Activated CD8-positive, alpha-beta memory T cell treated with anti-CD3 and anti-CD28 coated beads for 1 hour (primary cell): ENCODE data around the gene AFAP1.
A peak's percentile ranks its signal among the peaks of the same experiment; 100 is the strongest.

Source experiments
- DNase-seq, 2 donors: peaks; one replicate each; pipeline ENCODE4 v3.0.0-alpha.2; 2020; ENCODE audit warnings: low read depth in 1 of 2; ENCODE audit errors: extremely low read depth in 1 of 2

AFAP1 gene

GRCh38 chr4:7772711-7773385 is 166.8 kb downstream of the AFAP1 start:
- DNase-seq, result no peak

GRCh38 chr4:7771541-7772507 is 167.8 kb downstream of the AFAP1 start:
- no peak for DNase-seq

DNA sequence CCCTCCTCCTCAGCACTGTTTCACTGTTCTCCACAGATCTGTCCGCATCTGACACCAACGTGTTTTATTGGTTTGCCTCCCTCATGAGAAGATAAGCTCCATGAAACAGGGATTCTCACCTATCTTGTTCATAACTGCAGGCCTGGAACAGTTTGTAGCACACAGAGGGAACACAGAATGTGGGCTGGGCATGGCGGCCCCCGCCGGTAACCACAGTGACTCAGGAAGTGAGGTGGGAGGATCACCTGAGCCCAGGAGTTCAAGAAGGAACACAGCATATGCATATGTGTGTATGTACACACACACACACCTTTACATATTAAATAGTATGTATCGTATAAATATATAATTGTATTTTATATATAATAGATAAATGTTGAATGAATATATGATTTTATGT is 168.6 kb downstream of the AFAP1 start:
- DNase-seq, result no peak

DNA sequence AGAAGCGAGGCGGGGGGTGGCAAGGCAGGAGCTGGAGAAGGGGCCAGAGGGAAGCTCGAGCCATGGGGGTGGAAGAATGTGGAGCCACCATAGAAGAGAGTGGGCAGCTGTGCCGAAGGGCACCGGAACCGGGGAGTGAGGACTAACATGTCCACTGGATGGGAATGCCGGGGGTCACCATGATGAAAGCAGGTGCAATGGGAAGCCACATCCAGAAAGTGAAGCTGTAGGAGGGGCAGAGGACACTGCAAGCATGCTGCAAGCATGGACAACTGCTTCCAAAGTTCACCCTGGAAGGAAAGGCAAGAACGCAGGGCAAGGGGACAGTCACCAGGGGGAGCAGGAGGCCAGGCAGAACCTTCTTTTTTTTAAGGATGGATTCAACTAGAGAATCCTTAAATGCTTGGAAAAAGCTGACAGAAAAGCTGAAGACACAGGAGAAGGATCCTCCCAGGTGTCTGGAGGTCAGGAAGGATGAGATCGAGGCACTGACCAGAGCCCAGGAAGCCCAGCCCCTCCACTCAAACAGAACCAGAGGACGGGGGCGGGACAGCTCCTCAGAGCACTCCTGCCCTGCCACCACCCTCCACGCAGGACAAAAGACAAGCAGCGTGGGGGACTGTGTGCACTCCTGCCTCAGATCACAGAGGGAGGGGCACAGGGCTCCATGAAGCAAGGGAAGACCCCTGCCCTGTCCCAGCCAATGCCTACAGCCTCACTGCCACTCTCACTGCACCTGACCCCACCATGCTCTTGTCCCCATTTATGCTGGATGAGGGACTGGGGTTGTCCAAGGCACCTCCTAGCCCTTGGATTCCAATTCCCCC is 169.2 kb downstream of the AFAP1 start:
- no peak for DNase-seq

DNA sequence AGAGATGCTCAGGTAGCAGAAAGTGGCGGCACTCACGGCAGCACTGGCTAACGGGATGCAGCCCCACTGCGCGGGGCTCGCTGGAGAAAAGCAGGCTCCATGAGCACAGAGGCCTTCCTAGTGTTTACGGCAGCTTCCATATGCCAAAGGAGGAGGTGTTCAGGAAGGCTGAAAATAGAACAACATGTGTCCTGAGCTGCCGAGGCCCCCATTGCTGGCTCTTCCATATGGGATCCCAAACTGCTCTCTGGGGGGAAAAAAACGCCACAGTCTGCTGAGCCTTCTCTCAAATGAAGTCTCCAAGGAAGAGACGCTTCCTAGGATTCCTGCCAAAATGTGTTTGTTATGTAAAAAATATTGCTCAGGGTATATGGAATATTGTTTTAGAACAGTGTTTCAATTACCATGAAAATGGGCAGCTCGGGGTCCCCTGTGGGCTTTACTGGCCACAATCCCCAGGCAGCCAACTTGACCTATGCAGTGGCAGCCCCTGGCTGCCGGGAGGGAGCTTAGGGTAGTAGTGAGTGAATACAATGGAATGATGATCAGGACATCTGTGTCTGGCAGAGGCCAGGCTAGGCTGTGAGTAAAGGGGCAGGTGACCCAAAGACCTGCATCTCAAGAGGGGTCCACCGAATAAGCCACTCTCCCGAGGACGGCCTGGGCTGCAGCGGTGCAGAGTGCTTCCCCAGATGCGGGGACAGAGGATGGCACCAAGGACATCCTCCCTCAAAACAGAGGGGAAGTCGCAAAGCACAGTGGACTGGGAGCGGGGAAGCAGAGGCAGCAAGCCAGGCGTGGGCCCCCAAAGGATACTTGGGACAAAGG is 170.1 kb downstream of the AFAP1 start:
- no peak for DNase-seq

DNA sequence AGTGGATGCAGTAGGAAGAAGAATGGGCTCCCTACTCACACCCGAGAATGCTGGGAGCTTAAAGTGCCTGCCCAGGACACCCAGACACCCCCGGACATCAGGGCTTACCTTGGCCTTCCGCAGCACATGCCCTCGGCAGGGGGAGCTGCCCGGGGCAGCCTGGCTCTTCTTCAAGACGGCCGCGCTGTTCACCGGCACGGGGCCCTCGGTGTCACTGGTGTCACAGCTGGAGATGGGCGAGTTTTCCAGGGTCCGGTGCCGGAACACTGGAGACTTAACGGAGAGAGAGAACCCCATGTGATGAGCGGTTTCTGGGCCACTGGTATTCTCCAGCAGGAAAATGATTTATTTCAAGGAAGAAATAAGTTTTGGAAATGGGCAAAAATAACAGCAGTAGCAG is 170.9 kb downstream of the AFAP1 start:
- no peak for DNase-seq

DNA sequence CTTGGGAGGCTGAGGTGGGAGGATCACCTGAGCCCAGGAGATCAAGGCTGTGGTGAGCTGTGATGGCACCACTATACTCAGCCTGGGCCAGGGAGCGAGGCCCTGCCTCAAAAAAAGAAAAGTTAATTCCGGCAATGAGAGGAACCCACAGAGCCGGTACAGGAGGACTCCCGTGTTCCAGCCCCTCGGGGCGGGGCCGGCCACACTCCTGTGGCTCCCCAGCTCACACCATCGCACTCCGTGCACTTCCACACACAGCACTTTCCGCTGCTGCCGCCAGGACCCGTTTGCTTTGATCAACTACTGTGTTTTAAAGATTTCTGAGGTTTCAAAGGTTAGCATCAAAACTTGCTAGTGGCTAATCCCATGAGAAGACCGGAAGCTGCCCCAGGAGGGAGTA is 171.7 kb downstream of the AFAP1 start:
- DNase-seq, result no peak

DNA sequence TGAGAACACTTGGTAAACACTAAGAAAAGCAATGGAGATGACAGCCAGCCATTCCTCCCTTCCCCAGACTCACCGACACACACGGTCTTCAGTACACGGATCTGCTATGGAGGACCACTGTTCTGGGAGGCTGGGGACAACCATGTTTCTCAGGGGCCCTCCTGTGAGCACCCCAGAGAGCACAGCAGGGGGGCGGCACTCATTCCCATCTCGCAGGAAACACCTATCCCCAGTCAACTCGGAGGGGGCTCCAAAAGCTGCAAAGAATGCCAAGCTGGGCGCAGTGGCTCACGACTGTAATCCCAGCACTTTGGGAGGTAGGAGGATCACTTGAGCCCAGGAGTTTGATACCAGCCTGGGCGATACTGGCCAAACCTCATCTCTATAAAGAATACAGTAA is 172.1 kb downstream of the AFAP1 start:
- DNase-seq, result no peak

DNA sequence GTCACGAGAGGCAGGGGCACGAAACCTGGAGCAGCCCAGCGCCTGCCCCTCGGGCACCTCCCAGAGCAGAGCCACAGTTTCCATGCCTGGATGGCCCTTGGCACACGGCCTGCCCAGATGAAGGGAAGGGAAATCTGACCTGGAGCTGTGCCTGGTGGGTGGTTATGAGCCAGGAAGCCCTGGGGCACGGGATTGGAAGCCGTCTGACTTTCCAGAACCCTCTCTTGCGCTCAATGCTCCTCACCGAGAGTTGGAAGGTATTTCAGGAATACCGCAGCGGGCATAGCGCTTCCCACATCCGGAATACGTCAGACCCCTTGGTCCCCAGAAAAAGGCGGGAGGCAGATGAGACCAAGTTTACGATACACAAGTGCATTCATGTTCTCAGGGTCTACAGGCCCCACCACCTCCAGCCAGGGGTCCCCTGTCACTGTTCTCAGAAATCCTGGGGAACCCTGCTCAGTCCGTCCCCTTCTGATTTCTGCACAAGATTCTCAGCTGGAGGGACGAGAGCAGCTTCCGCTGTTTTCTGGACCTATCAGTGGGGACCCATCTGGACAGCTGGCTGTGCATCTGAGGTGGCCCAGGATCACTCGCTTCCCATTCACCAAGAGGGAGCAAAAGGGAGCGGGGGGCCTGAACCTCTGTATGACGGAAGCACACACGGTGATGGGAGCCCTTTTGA is 172.9 kb downstream of the AFAP1 start:
- no peak for DNase-seq

- no peak for DNase-seq
Measured at GRCh38 chr4:7766086-7766485, 173.6 kb downstream of the AFAP1 start.

DNA sequence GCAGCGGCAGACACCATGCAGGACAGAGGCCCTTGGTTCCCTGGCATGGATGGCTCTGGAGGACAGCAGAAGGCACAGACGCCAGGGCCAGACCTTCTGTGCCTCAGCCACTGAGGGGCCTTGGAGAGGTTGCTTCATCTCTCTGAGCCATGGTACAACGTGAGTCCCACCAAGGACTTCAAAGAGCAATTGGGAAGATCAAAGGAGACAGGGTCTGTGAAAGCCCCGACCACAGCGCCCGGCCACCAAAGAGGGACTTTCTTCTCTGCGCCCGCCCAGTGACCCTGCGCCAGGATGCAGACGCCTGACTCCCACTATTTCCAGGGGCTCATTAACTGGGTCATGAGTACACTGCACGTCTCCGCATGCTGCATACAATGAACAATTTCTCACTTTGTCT is 174.0 kb downstream of the AFAP1 start:
- no peak for DNase-seq

- no peak for DNase-seq
Measured at GRCh38 chr4:7764466-7764865, 175.2 kb downstream of the AFAP1 start.

GRCh38 chr4:7763788-7764187 is 175.9 kb downstream of the AFAP1 start:
- DNase-seq, result no peak

DNA sequence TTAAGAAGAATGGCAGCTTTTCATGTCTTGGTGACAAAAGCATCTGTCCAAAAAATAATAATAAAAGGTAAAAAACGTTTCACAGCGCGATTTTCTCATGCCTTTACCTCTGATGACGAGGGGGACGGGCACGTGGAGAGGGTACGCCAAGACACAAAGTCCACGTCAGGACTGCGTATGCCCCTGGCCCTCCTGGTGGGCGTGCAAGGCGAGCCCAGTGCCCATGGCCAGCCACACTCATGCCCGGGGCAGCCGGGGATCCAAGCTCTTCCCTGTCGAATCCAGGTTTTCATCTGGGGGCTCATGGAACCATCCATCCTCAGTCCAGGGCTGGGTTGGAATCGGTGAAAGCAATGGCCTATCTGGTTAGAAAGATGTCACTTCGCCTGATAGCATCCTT is 176.6 kb downstream of the AFAP1 start:
- DNase-seq, result no peak

DNA sequence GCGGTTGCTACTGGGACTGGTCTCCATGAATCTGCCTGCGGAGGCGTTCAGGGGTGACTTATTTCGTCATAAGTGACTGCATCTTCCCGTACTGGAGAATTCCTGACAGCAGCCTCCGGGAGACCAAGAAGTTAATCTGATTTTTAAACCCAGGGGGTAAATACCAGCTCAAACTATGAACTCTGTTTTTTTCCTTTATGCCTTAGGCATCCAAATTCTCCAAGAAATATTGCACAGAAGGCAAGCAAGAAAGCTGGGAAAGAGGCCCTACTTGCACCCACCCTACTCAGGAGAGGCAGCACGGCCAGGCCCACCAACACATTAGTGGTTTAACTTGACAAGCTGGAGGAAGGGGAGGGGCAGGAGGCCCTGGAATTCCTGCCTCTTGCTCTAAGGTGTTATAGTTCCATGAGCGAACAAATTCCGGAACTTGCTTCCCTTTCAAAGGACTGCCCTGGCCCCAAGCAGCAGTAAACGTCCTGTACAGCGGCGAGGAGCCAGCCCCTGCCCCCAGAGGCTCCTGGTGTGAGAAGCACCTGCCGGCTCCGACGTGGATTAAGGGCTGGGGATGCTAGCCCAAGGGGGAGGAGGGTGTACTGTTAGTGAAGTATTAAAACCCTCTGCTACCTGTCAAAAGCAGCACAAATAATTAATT is 177.2 kb downstream of the AFAP1 start:
- no peak for DNase-seq

GRCh38 chr4:7761720-7762119 is 177.9 kb downstream of the AFAP1 start:
- peak in 1 of 2 donors; percentile 33 for DNase-seq

DNA sequence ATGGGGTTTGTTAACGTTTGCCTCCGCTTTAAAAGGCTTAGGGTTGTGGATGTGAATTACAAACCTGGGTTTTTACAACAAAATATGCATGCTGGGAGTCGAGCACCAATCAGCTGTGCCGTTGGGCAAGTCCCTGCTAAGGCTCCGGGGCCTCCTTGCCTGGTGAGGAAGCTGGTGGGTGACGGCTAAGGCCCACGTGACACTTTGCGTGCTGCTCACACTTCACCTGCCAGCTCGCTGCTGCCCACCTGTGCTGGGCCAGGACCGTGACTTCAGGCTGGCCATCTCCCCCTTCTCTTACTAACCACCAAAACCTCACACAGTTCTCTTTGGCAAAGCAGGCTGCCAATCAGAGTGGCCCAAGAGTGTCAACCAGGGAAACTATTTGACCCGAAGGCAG is 178.3 kb downstream of the AFAP1 start:
- no peak for DNase-seq

DNA sequence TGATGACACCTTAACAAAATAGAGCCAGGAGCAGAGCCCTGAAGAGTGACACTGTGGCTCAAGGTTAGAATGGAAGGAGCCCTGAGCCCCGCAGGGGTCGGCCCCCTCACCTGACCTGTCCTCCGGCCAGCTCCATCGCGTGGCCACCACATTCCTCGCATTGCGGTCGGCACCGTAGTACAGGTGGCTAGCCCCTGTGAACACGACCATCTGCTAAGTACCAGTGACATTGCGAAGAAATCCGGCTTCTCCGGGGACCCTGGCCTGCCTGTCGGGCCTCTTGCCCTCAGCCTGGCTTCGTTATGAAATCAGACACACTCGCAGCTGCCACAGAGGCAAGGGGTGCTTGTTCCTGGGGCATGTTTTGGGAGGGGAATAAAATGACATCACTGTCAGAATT is 179.0 kb downstream of the AFAP1 start:
- DNase-seq, result no peak

- DNase-seq, result no peak
Measured at GRCh38 chr4:7760228-7760627, 179.4 kb downstream of the AFAP1 start.
